NCI-H1048 (cell line): ENCODE results near the gene CDHR2.

ENCODE experiments used
- DNase-seq: peaks from one replicate; lab custom pipeline; 2025; lab: John Stamatoyannopoulos, UW

Gene CDHR2

GRCh38 chr5:176620333-176620981 lies 71.3 kb downstream of the CDHR2 start:
- no peak for DNase-seq

- DNase-seq: no peak
These were observed 72.5 kb downstream of the CDHR2 start for GRCh38 chr5:176621661-176622079.

- DNase-seq: no peak
These were observed 75.0 kb downstream of the CDHR2 start for GRCh38 chr5:176624142-176624541.

GRCh38 chr5:176624938-176625337 lies 75.8 kb downstream of the CDHR2 start:
- DNase-seq: no peak

- DNase-seq: no peak
These were observed 76.4 kb downstream of the CDHR2 start for GRCh38 chr5:176625512-176625911.

GRCh38 chr5:176625966-176626875 lies 77.1 kb downstream of the CDHR2 start:
- DNase-seq: no peak

- DNase-seq: no peak
These were observed 77.7 kb downstream of the CDHR2 start for GRCh38 chr5:176626876-176627236.

- DNase-seq: no peak
These were observed 78.4 kb downstream of the CDHR2 start for GRCh38 chr5:176627582-176627981.

- DNase-seq: no peak
These were observed 79.5 kb downstream of the CDHR2 start for GRCh38 chr5:176628406-176629228.

GRCh38 chr5:176629317-176629852 lies 80.2 kb downstream of the CDHR2 start:
- no peak for DNase-seq

GRCh38 chr5:176629853-176630680 lies 80.9 kb downstream of the CDHR2 start, which contains the start of the genes EIF4E1B and SNCB:
Gene EIF4E1B (plus strand): TSS chr5:176630675. CDS start chr5:176642788, 12,113 bp downstream.
Gene SNCB (minus strand): TSS chr5:176630534. CDS start chr5:176629654, 880 bp downstream.
- no peak for DNase-seq

- no peak for DNase-seq
These were observed 81.6 kb downstream of the CDHR2 start for GRCh38 chr5:176630681-176631222.

GRCh38 chr5:176631383-176632200 lies 82.5 kb downstream of the CDHR2 start:
- no peak for DNase-seq

GRCh38 chr5:176632745-176633144 lies 83.6 kb downstream of the CDHR2 start:
- DNase-seq: no peak

- no peak for DNase-seq
These were observed 84.5 kb downstream of the CDHR2 start for GRCh38 chr5:176633598-176633997.

- no peak for DNase-seq
These were observed 87.3 kb downstream of the CDHR2 start for GRCh38 chr5:176636426-176636825.

- DNase-seq: no peak
These were observed 88.4 kb downstream of the CDHR2 start for GRCh38 chr5:176637556-176637955.

GRCh38 chr5:176638437-176638836 lies 89.3 kb downstream of the CDHR2 start:
- DNase-seq: no peak

- DNase-seq: no peak
These were observed 90.1 kb downstream of the CDHR2 start for GRCh38 chr5:176639208-176639607.

- DNase-seq: no peak
These were observed 90.8 kb downstream of the CDHR2 start for GRCh38 chr5:176639981-176640380.
